ENCODE measurements around the gene ATP2A2.

GRCh38 chr12:110271015-110271414, 10.0 kb upstream of the ATP2A2 start:
- TF ChIP-seq CTCF (conservative IDR thresholded peaks at IDR 0.05; ENCODE audit: low read depth, low read length) (no peak), RAD21 (IDR thresholded peaks at IDR 0.05; ENCODE audit: low read length) (no peak), POLR2A (IDR thresholded peaks at IDR 0.05; ENCODE audit: low read depth, low read length) (no peak), CEBPB (IDR thresholded peaks at IDR 0.05; ENCODE audit: low read depth, low read length) (no peak), RCOR1 (IDR thresholded peaks at IDR 0.05; ENCODE audit: insufficient replicate concordance, low read length) (no peak), BHLHE40 (IDR thresholded peaks at IDR 0.05; ENCODE audit: low read depth, low read length) (no peak), RFX5 (IDR thresholded peaks at IDR 0.05; ENCODE audit: low read depth, low read length) (no peak)
